MM.1S (cell line): ENCODE data around the gene STK32A.

Experiments used
- CTCF ChIP-seq: fragments of 300-600 bp; sonication (generic); IDR thresholded peaks from 2 replicates; pipeline ENCODE4 v1.5.1; 2016; ENCODE audit warnings: antibody characterized with exemption, low read length, mixed read lengths
- EZH2 ChIP-seq: fragments of 300-600 bp; sonication (generic); optimal IDR thresholded peaks from 2 replicates; pipeline ENCODE3; 2017; ENCODE audit warnings: low read depth, mild to moderate bottlenecking, antibody characterized with exemption, low read length, mixed read lengths

- TF ChIP-seq CTCF: no peak
- no peak for TF ChIP-seq EZH2
Measured at GRCh38 chr5:147406636-147407035, 171.8 kb downstream of the STK32A start.
